HEK293T (cell line): ENCODE data around the gene CCNL2.

ENCODE experiments used
- CTCF ChIA-PET: fragments of 350-600 bp; formaldehyde crosslinking; extraction: SDS; loops from one replicate; lab custom pipeline; 2021; ENCODE audit warnings: antibody characterized with exemption, inconsistent platforms; lab: Yijun Ruan, JAX
- POLR2A ChIA-PET: fragments of 350-600 bp; formaldehyde crosslinking; extraction: SDS; loops from one replicate; lab custom pipeline; 2020; ENCODE audit warnings: antibody characterized with exemption, inconsistent platforms; lab: Yijun Ruan, JAX
- DNase-seq: peaks from one replicate; pipeline ENCODE4 v3.0.0; 2012; ENCODE audit warnings: mixed read lengths; ENCODE audit errors: extremely low spot score
- ARNT ChIP-seq: fragments of 450-650 bp; IDR thresholded peaks from 2 replicates; pipeline ENCODE4 v1.6.1; 2017; ENCODE audit warnings: mild to moderate bottlenecking
- BHLHE40 ChIP-seq: fragments of 450-650 bp; IDR thresholded peaks from 2 replicates; pipeline ENCODE4 v1.6.1; 2016; ENCODE audit warnings: mild to moderate bottlenecking, moderate library complexity, borderline replicate concordance
- CTBP1 ChIP-seq: fragments of 450-650 bp; IDR thresholded peaks from 2 replicates; pipeline ENCODE4 v1.6.1; 2016; ENCODE audit warnings: borderline replicate concordance
- ELF4 ChIP-seq: fragments of 450-650 bp; IDR thresholded peaks from 2 replicates; pipeline ENCODE4 v1.6.1; 2017; ENCODE audit warnings: antibody characterized with exemption
- FOXA1 ChIP-seq: fragments of 450-650 bp; IDR thresholded peaks from 2 replicates; pipeline ENCODE4 v1.6.1; 2016; ENCODE audit warnings: mild to moderate bottlenecking
- FOXK2 ChIP-seq: fragments of 450-650 bp; IDR thresholded peaks from 2 replicates; pipeline ENCODE4 v1.6.1; 2016; ENCODE audit warnings: mild to moderate bottlenecking
- FOXM1 ChIP-seq: fragments of 450-650 bp; IDR thresholded peaks from 2 replicates; pipeline ENCODE4 v1.6.1; 2017; ENCODE audit warnings: mild to moderate bottlenecking, borderline replicate concordance
- HDGF ChIP-seq: fragments of 450-650 bp; IDR thresholded peaks from 2 replicates; pipeline ENCODE4 v1.6.1; 2017; ENCODE audit warnings: antibody characterized with exemption, borderline replicate concordance
- L3MBTL2 ChIP-seq: fragments of 450-650 bp; conservative IDR thresholded peaks from 2 replicates; pipeline ENCODE4 v1.6.1; 2016; ENCODE audit warnings: mild to moderate bottlenecking
- LEF1 ChIP-seq: fragments of 450-650 bp; IDR thresholded peaks from 2 replicates; pipeline ENCODE4 v1.6.1; 2017; ENCODE audit warnings: mild to moderate bottlenecking, borderline replicate concordance
- NFRKB ChIP-seq: fragments of 450-650 bp; IDR thresholded peaks from 2 replicates; pipeline ENCODE4 v1.6.1; 2016; ENCODE audit warnings: mild to moderate bottlenecking, moderate library complexity
- SP1 ChIP-seq: fragments of 450-650 bp; IDR thresholded peaks from 2 replicates; pipeline ENCODE4 v1.6.1; 2017
- SUZ12 ChIP-seq: fragments of 450-650 bp; IDR thresholded peaks from 2 replicates; pipeline ENCODE4 v1.6.1; 2016; ENCODE audit warnings: mild to moderate bottlenecking
- TARDBP ChIP-seq: fragments of 450-650 bp; IDR thresholded peaks from 2 replicates; pipeline ENCODE4 v1.6.1; 2016
- ZNF384 ChIP-seq: fragments of 450-650 bp; IDR thresholded peaks from 2 replicates; pipeline ENCODE4 v1.6.1; 2016
- TF ChIP-seq, protein P1 (sequence below): fragments of 450-650 bp; IDR thresholded peaks from 2 replicates; pipeline ENCODE4 v1.6.1; 2016

CCNL2 gene

GRCh38 chr1:1359664-1360468, 39.3 kb downstream of the CCNL2 start:
- CTCF ChIA-PET, result no interaction called here
- TF ChIP-seq FOXA1 (no peak), HDGF (no peak)
- DNase-seq, result no peak
- POLR2A ChIA-PET, result no interaction called here

GRCh38 chr1:1359308-1359663, 39.8 kb downstream of the CCNL2 start:
- POLR2A ChIA-PET, result interaction anchor here (2.3 kb wide), 1 partner anchor 16 kb away, joined by 8 read pairs; the partner anchor contains the start of gene AURKAIP1
- CTCF ChIA-PET, result no interaction called here
- no peak for TF ChIP-seq ARNT
- no peak for TF ChIP-seq FOXM1
- TF ChIP-seq FOXK2, result no peak
- no peak for TF ChIP-seq L3MBTL2
- TF ChIP-seq SP1, result no peak
- TF ChIP-seq ELF4, result no peak
- no peak for TF ChIP-seq SUZ12
- TF ChIP-seq ZNF384, result no peak
- no peak for TF ChIP-seq CTBP1
- no peak for TF ChIP-seq FOXA1
- TF ChIP-seq TARDBP, result no peak
- TF ChIP-seq, protein P1, sequence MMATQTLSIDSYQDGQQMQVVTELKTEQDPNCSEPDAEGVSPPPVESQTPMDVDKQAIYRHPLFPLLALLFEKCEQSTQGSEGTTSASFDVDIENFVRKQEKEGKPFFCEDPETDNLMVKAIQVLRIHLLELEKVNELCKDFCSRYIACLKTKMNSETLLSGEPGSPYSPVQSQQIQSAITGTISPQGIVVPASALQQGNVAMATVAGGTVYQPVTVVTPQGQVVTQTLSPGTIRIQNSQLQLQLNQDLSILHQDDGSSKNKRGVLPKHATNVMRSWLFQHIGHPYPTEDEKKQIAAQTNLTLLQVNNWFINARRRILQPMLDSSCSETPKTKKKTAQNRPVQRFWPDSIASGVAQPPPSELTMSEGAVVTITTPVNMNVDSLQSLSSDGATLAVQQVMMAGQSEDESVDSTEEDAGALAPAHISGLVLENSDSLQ, result no peak
- no peak for TF ChIP-seq HDGF
- DNase-seq, result no peak

DNA sequence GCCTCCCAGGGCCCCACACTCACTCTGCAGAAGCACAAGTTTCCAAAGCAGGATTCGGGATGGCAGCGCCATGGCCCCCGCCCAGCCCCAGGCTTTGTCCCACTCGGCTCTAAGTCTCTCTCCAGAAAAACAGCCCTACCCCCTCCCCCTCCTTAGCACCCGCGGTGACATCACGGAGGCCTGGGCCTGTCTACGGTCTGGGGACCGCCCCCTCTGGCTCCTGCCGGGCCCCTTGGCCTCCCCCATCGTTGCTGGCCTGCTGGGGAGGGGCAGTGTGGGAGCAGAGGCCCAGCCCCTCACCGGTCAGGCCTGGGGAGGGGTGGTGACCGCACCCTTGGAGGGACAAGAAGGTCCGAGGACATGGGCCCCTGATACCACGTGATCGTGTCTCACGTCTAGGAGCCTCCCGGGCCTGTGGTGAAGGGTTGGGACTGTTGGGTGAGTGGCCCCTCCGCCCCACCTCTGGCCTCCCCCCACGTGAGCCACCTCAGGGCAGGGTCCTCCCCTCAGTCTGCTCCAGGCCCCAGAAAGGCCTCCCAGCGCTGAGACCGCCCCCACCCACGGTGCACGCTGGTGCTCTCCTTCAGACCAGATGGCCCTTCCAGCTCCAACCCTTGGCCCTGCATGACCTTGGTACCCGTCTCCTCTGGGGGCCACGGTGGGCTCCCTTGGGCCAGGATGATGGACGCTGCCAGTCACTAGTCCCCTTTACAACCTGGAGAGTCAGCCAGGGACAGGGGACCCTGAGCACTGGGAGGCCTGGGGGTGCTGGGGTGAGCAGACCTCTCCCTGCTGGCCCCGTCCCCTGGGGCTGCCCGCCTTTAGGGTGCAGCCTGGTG, 40.5 kb downstream of the CCNL2 start, which contains the start of gene MXRA8:
Gene MXRA8 (minus strand): TSS at position 123 of the 839 bp plus-strand sequence. CDS start 51 bp downstream, at position 72.
- CTCF ChIA-PET, result no interaction called here
- TF ChIP-seq TARDBP, result no peak
- TF ChIP-seq LEF1, result no peak
- no peak for TF ChIP-seq FOXM1
- TF ChIP-seq ARNT, result no peak
- no peak for TF ChIP-seq ZNF384
- TF ChIP-seq HDGF, result no peak
- no peak for TF ChIP-seq FOXA1
- no peak for TF ChIP-seq SP1
- no peak for TF ChIP-seq FOXK2
- DNase-seq, result no peak
- POLR2A ChIA-PET, result interaction anchor here (2.3 kb wide), 1 partner anchor 16 kb away, joined by 8 read pairs; the partner anchor contains the start of gene AURKAIP1

DNA sequence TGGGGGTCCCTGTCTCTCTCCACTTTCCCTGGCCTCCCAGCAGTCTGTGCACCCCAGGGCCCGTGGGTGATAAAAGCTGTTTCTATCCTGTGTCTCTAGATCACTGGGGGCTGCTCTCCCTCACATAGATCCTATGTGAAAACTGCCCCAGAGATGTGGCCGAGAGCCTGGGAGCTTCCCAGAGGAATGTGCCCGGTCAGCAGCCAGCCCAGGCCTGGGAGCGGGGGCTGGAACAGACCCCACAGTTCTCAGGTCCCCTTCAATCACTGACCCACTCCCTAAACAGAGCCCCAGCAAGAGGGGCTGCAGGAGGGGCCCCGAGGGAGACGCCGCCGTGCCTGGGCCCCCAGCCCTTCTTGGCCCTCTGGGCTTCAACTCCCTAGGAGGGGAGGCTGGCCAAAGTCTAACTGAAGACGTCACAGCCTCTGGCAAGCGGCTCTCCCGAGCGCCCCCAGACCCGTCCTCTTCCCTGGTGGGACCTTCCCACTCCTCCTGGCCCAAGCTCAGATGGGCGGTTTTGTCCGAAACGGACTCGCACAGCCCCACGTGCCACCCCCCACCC, 41.2 kb downstream of the CCNL2 start:
- CTCF ChIA-PET, result interaction anchor here (0.8 kb wide), 1 partner anchor 14 kb away, joined by 4 read pairs; no protein-coding TSS in a partner anchor
- POLR2A ChIA-PET, result interaction anchor here (2.3 kb wide), 1 partner anchor 17 kb away, joined by 8 read pairs; the partner anchor contains the start of gene AURKAIP1
- TF ChIP-seq CTBP1 (no peak), ARNT (no peak), NFRKB (no peak), SP1 (no peak), FOXA1 (no peak), FOXK2 (no peak), BHLHE40 (no peak), SUZ12 (no peak), FOXM1 (no peak), TARDBP (no peak), L3MBTL2 (no peak), LEF1 (no peak)
- TF ChIP-seq, protein P1, result no peak
- no peak for DNase-seq

GRCh38 chr1:1356796-1357401, 42.2 kb downstream of the CCNL2 start:
- no peak for DNase-seq
- POLR2A ChIA-PET, result interaction anchor here (2.3 kb wide), 1 partner anchor 18 kb away, joined by 8 read pairs; the partner anchor contains the start of gene AURKAIP1
- CTCF ChIA-PET, result interaction anchor here (0.8 kb wide), 1 partner anchor 15 kb away, joined by 4 read pairs; no protein-coding TSS in a partner anchor

GRCh38 chr1:1356166-1356795, 42.9 kb downstream of the CCNL2 start:
- TF ChIP-seq LEF1 (no peak), FOXK2 (no peak), SP1 (no peak), FOXA1 (no peak), NFRKB (no peak), BHLHE40 (no peak)
- ChIA-PET CTCF (no interaction called here), POLR2A (interaction anchor here (1.0 kb wide), 1 partner anchor 19 kb away, joined by 3 read pairs; the partner anchor contains the start of gene AURKAIP1)
- DNase-seq, result no peak

More at GRCh38 chr1:1356796-1357401, 42.2 kb downstream of the CCNL2 start:
- no peak for TF ChIP-seq ZNF384
